Measurements from ENCODE around the gene SLC9A9. TPM values are rescaled to one million over a fixed set of nuclear protein-coding genes. Genes with fewer than 3 reads are reported as not detected.

The SLC9A9 gene
- total and polyA plus RNA-seq, 2 of the 8 experiments (the other 6 are each of a cell fraction or from before 2014, with no cell fraction given): 0.48 to 1.1 TPM

DNA sequence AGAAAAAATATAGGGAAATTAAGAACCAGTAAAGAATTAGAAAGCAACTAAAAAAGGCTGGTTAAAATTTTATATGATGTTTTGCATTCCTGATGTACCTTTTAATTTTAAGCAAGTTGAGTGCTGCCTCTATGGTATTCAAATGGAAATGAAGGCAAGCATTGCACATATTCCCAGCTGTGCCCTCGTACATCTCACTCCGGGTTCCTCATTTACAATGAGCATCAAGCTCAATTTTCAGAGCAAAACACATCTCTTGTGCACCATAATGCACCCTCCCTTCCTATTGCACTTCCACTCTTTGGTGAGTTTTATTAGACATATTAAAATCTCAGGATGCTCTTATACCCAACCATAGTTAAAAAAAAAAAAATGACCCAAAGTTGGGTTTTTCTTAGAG is 460.8 kb downstream of the SLC9A9 start:
- no peak overlapping the region for H2BK20ac ChIP-seq (ENCODE audit: low read length)
- 77% methylated on average over 2 of the region's 2 CpGs; no CpG with 5 or more reads in 1 of the 2 experiments for WGBS, 2 experiments (ENCODE audit: extremely low coverage in 1 of 2, insufficient coverage in 1 of 2, insufficient read length in 1 of 2, insufficient replicate concordance in 2 of 2, low coverage in 1 of 2, low lambda C conversion rate in 2 of 2, missing lambda C conversion rate in 1 of 2)
- H4K5ac ChIP-seq (ENCODE audit: insufficient read length, low read depth, low read length): no peak overlapping the region
- DNase-seq (ENCODE audit: low read depth in 1 of 2, low spot score in 2 of 2) (no peak), FAIRE-seq (no peak)
- TF ChIP-seq CBX5 (IDR thresholded peaks at IDR 0.05; ENCODE audit: low read depth, low read length): no peak
- no peak overlapping the region for H3K18ac ChIP-seq (ENCODE audit: extremely low read depth, low read length)
- no peak overlapping the region for H4K8ac ChIP-seq (ENCODE audit: extremely low read depth, insufficient read depth, low read length)
- H2BK12ac ChIP-seq (ENCODE audit: low read depth, low read length): no peak overlapping the region
- no peak overlapping the region for H3K27ac ChIP-seq (ENCODE audit: low read depth, low read length)
- ChIA-PET CTCF (ENCODE audit: partially characterized antibody) (interaction anchor here (0.6 kb wide), 1 partner anchor 142 kb away, joined by 3 read pairs; no protein-coding TSS in a partner anchor), POLR2A (ENCODE audit: partially characterized antibody) (no interaction called here)
- H2AFZ ChIP-seq (ENCODE audit: low read length): no peak overlapping the region
- peaks cover 11 to 17% of the 10 kb centered on the region in 2 experiments; a peak in 3 of 4 replicates for H3K9me3 ChIP-seq (ENCODE audit: insufficient read depth in 2 of 2, low read depth in 1 of 2, low read length in 1 of 2)
- peaks cover 0 to 4% (median 1%) of the 10 kb centered on the region in 4 experiments; a peak in 3 of 7 replicates for H3K4me1 ChIP-seq (replicated peaks in 1 of 4; ENCODE audit: control insufficient read depth in 3 of 4, insufficient read depth in 4 of 4, low read length in 3 of 4)
- H3K56ac ChIP-seq (replicated peaks; ENCODE audit: insufficient read length, low read depth, low read length): no peak overlapping the region
- H3K23ac ChIP-seq (ENCODE audit: insufficient read length): no peak overlapping the region
- H4K20me1 ChIP-seq (replicated peaks in 1 of 2; ENCODE audit: control insufficient read depth in 1 of 2, insufficient read depth in 2 of 2, low read length in 2 of 2): no peaks in the 10 kb centered on the region
- H2AK5ac ChIP-seq (ENCODE audit: low read depth, low read length): no peak overlapping the region
- H3K4ac ChIP-seq (replicated peaks; ENCODE audit: insufficient read length, low read depth, low read length): no peak overlapping the region
- H3K79me2 ChIP-seq (ENCODE audit: control insufficient read depth in 1 of 2, insufficient read depth in 2 of 2, low read length in 2 of 2): no peaks in the 10 kb centered on the region
- no peak overlapping the region for H2BK120ac ChIP-seq (replicated peaks; ENCODE audit: low read depth, low read length)
- no peak overlapping the region for H3K14ac ChIP-seq (ENCODE audit: insufficient read length)
- H3K79me1 ChIP-seq (ENCODE audit: low read depth, low read length): no peaks in the 10 kb centered on the region
- H4K91ac ChIP-seq (replicated peaks; ENCODE audit: insufficient read length, low read length): no peak overlapping the region
- H3K36me3 ChIP-seq (ENCODE audit: control insufficient read depth in 2 of 4, insufficient read depth in 4 of 4, low read length in 3 of 4): no peaks in the 10 kb centered on the region; a peak in 1 of 8 replicates
- no peak overlapping the region for H3K4me3 ChIP-seq (ENCODE audit: extremely low read depth in 1 of 4, insufficient read depth in 2 of 4, low read depth in 3 of 4, low read length in 4 of 4)
- H3K23me2 ChIP-seq (ENCODE audit: low read depth, low read length): no peaks in the 10 kb centered on the region
- H2BK15ac ChIP-seq (ENCODE audit: low read length): no peak overlapping the region
- H3K27me3 ChIP-seq (replicated peaks in 1 of 4; ENCODE audit: control insufficient read depth in 3 of 4, extremely low read depth in 1 of 4, insufficient read depth in 3 of 4, low read length in 3 of 4): no peaks in the 10 kb centered on the region
- H2BK5ac ChIP-seq (ENCODE audit: low read depth, low read length): no peak overlapping the region
- H3K9ac ChIP-seq (replicated peaks in 1 of 4; ENCODE audit: extremely low read depth in 1 of 4, low read depth in 3 of 4, low read length in 3 of 4): peak overlapping the region in 1 of 4 experiments; percentile 34; a peak in 1 of 7 replicates
- H3K4me2 ChIP-seq (ENCODE audit: insufficient read depth in 1 of 2, low read depth in 2 of 2, low read length in 2 of 2): no peak overlapping the region
